Mesenchymal stem cell (in vitro differentiated cells and primary cell): ENCODE results near the gene AHCYL2.

Experiments
- DNase-seq: peaks from one replicate; pipeline ENCODE4 v3.0.0-alpha.2; 2013
- H2AFZ ChIP-seq: one replicate; pipeline ENCODE4 v1.6.1; 2013; ENCODE audit warnings: low read depth, mild to moderate bottlenecking, control low read depth, inconsistent platforms, low read length, moderate library complexity
- H2AK5ac ChIP-seq: 2 replicates; pipeline ENCODE4 v1.6.1; 2013; ENCODE audit warnings: low read length, moderate library complexity, mild to moderate bottlenecking, inconsistent platforms; ENCODE audit not compliant: severe bottlenecking
- H2BK120ac ChIP-seq: one replicate; pipeline ENCODE4 v1.6.1; 2013; ENCODE audit warnings: low read depth, mild to moderate bottlenecking, inconsistent platforms, low read length, moderate library complexity
- H2BK12ac ChIP-seq, 2 experiments: one replicate each; pipeline ENCODE4 v1.6.1; 2013; ENCODE audit warnings: inconsistent platforms in 2 of 2, low read length in 2 of 2, mild to moderate bottlenecking in 2 of 2, moderate library complexity in 2 of 2, control low read depth in 1 of 2
- H2BK15ac ChIP-seq: one replicate; pipeline ENCODE4 v1.6.1; 2013; ENCODE audit warnings: mild to moderate bottlenecking, low read depth, inconsistent platforms; ENCODE audit not compliant: poor library complexity, severe bottlenecking
- H2BK5ac ChIP-seq: 2 replicates; pipeline ENCODE4 v1.6.1; 2013; ENCODE audit warnings: low read depth, mild to moderate bottlenecking, low read length, control low read depth, inconsistent platforms; ENCODE audit not compliant: poor library complexity, severe bottlenecking
- H3K14ac ChIP-seq, 2 experiments: one replicate each; pipeline ENCODE4 v1.6.1; 2013; ENCODE audit warnings: inconsistent platforms in 2 of 2, low read length in 2 of 2, control low read depth in 1 of 2, mild to moderate bottlenecking in 1 of 2, moderate library complexity in 1 of 2
- H3K18ac ChIP-seq, 2 experiments: one replicate each; pipeline ENCODE4 v1.6.1; 2013; ENCODE audit warnings: inconsistent platforms in 2 of 2, low read length in 2 of 2, control low read depth in 1 of 2, low read depth in 1 of 2, mild to moderate bottlenecking in 1 of 2
- H3K23ac ChIP-seq, 2 experiments: one replicate each; pipeline ENCODE4 v1.6.1; 2013; ENCODE audit warnings: inconsistent platforms in 2 of 2, low read length in 2 of 2, mild to moderate bottlenecking in 2 of 2, moderate library complexity in 2 of 2, control low read depth in 1 of 2
- H3K27ac ChIP-seq: 2 replicates; pipeline ENCODE4 v1.5.1; 2013; ENCODE audit warnings: mild to moderate bottlenecking, moderate library complexity, low read length, control low read depth, inconsistent platforms; ENCODE audit not compliant: poor library complexity, severe bottlenecking
- H3K27me3 ChIP-seq, 2 experiments: 2 replicates each; pipeline versions ENCODE4 v1.6.1 to v1.7.0; 2013; ENCODE audit warnings: low read length in 2 of 2, mild to moderate bottlenecking in 2 of 2, moderate library complexity in 2 of 2, control low read depth in 1 of 2, inconsistent platforms in 1 of 2; ENCODE audit not compliant: control insufficient read depth in 1 of 2, insufficient read depth in 1 of 2
- H3K36me3 ChIP-seq, 2 experiments: 2 replicates each; pipeline versions ENCODE4 v1.6.1 to v1.7.0; 2013; ENCODE audit warnings: low read length in 2 of 2, control low read depth in 1 of 2, inconsistent platforms in 1 of 2, low read depth in 1 of 2, mild to moderate bottlenecking in 1 of 2; ENCODE audit not compliant: insufficient read depth in 2 of 2, control insufficient read depth in 1 of 2
- H3K4ac ChIP-seq, 2 experiments: one replicate each; pipeline ENCODE4 v1.6.1; 2013; ENCODE audit warnings: inconsistent platforms in 2 of 2, low read length in 2 of 2, mild to moderate bottlenecking in 2 of 2, moderate library complexity in 2 of 2, control low read depth in 1 of 2, low read depth in 1 of 2
- H3K4me1 ChIP-seq: 2 replicates; pipeline ENCODE4 v1.6.1; 2013; ENCODE audit warnings: low read depth, low read length, control low read depth; ENCODE audit not compliant: control insufficient read depth, insufficient read depth
- H3K4me2 ChIP-seq: 2 replicates; pipeline ENCODE4 v1.6.1; 2013; ENCODE audit warnings: low read length, mild to moderate bottlenecking, inconsistent platforms; ENCODE audit not compliant: poor library complexity, severe bottlenecking
- H3K4me3 ChIP-seq, 2 experiments: 2 replicates each; pipeline versions ENCODE4 v1.5.1 to v1.7.0; 2013; ENCODE audit warnings: low read length in 2 of 2, mild to moderate bottlenecking in 2 of 2, control low read depth in 1 of 2, low read depth in 1 of 2; ENCODE audit not compliant: insufficient read depth in 1 of 2
- H3K79me1 ChIP-seq: replicated peaks from 2 replicates; pipeline ENCODE4 v1.6.1; 2013; ENCODE audit warnings: mild to moderate bottlenecking, control low read depth, low read length, inconsistent platforms; ENCODE audit not compliant: poor library complexity, severe bottlenecking
- H3K9ac ChIP-seq: 2 replicates; pipeline ENCODE4 v1.7.0; 2013; ENCODE audit warnings: mild to moderate bottlenecking, low read length, moderate library complexity
- H3K9me3 ChIP-seq: 2 replicates; pipeline ENCODE4 v1.7.0; 2013; ENCODE audit warnings: mild to moderate bottlenecking, low read length; ENCODE audit not compliant: control insufficient read depth
- H4K8ac ChIP-seq: one replicate; pipeline ENCODE4 v1.6.1; 2013; ENCODE audit warnings: inconsistent platforms, mild to moderate bottlenecking, low read length, moderate library complexity
- H4K91ac ChIP-seq: one replicate; pipeline ENCODE4 v1.6.1; 2013; ENCODE audit warnings: mild to moderate bottlenecking, low read length, inconsistent platforms
- WGBS: methylation state at CpG from one replicate; pipeline ENCODE4 v1.1.7; 2013; ENCODE audit warnings: mixed read lengths; 5-methylcytosine and 5-hydroxymethylcytosine counted together

Gene AHCYL2

GRCh38 chr7:129197771-129198170 is 27.1 kb upstream of the AHCYL2 start:
- Histone ChIP-seq H4K8ac (no peak overlapping the region), H2BK120ac (no peak overlapping the region), H3K23ac (no peak overlapping the region), H3K4me3 (no peak overlapping the region), H3K79me1 (peaks cover 22% of the 10 kb centered on the region), H3K27ac (no peak overlapping the region), H2AFZ (no peak overlapping the region), H4K91ac (no peak overlapping the region), H3K36me3 (peaks cover 0 to 7% of the 10 kb centered on the region in 2 experiments), H2BK15ac (no peak overlapping the region), H2BK5ac (no peak overlapping the region), H2AK5ac (no peak overlapping the region), H3K18ac (no peak overlapping the region), H3K27me3 (no peaks in the 10 kb centered on the region), H2BK12ac (no peak overlapping the region), H3K4me1 (no peaks in the 10 kb centered on the region), H3K4me2 (no peak overlapping the region), H3K9ac (no peak overlapping the region), H3K4ac (no peak overlapping the region), H3K14ac (no peak overlapping the region), H3K9me3 (no peaks in the 10 kb centered on the region)
- no peak for DNase-seq
- WGBS: no CpG with 5 or more reads among the region's 4 CpGs

GRCh38 chr7:129199406-129199805 is 25.4 kb upstream of the AHCYL2 start:
- no peak overlapping the region for H3K4me2 ChIP-seq

DNA sequence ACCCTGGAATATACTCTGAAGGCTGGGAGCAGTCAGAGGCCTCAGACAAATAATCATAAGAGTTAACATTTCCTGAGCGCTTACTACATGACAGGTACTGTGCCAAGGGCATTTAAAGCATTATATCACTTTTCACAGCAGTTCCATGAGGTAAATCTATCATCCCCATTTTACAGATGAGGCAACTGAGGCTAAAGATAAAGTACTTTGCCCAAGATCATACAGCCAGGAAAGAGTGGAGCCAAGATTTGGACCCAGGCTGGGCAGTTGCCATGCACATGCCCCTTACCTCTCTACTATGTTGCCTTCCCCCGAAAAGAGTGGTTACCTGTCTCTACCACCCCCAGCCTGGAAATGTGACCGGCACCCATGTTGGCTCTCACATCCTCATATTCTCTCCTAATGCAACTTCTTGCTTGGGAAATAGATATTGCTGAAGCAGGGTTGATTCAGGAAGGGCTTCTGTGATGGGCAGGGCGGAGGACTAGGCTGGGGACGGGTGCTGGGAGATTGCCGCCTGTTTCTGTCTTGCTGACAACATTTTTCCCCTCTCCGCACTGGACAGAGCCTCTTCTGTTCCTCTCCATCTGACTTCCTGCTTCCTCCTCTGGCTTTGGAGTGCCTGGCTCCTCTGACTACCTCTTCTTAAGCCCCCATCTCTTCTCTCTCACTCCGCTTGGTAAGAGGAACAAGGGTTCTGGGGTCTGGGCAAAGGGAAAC is 22.6 kb upstream of the AHCYL2 start:
- H3K9me3 ChIP-seq: no peaks in the 10 kb centered on the region
- H4K91ac ChIP-seq: no peak overlapping the region
- no peak overlapping the region for H3K4me2 ChIP-seq
- no peak overlapping the region for H2BK120ac ChIP-seq
- no peak overlapping the region for H3K18ac ChIP-seq
- H3K27ac ChIP-seq: no peak overlapping the region
- H3K14ac ChIP-seq: no peak overlapping the region
- H2AFZ ChIP-seq: no peak overlapping the region
- no peak overlapping the region for H3K9ac ChIP-seq
- no peak for DNase-seq
- peaks cover 19% of the 10 kb centered on the region for H3K79me1 ChIP-seq
- H4K8ac ChIP-seq: no peak overlapping the region
- WGBS: 92% methylated on average over 5 of the region's 8 CpGs
- no peak overlapping the region for H2BK12ac ChIP-seq
- H3K27me3 ChIP-seq: no peaks in the 10 kb centered on the region
- peaks cover 0 to 32% of the 10 kb centered on the region in 2 experiments for H3K36me3 ChIP-seq
- no peak overlapping the region for H2AK5ac ChIP-seq
- no peak overlapping the region for H3K4me3 ChIP-seq
- H3K4me1 ChIP-seq: peaks cover 2% of the 10 kb centered on the region
- no peak overlapping the region for H3K4ac ChIP-seq
- no peak overlapping the region for H2BK15ac ChIP-seq
- H3K23ac ChIP-seq: no peak overlapping the region
- H2BK5ac ChIP-seq: no peak overlapping the region

More at GRCh38 chr7:129199406-129199805, 25.4 kb upstream of the AHCYL2 start:
- Histone ChIP-seq H3K4ac (no peak overlapping the region), H3K9me3 (no peaks in the 10 kb centered on the region), H2AFZ (no peak overlapping the region), H2BK120ac (no peak overlapping the region), H3K4me3 (no peak overlapping the region), H3K23ac (no peak overlapping the region), H3K27ac (no peak overlapping the region), H2BK5ac (no peak overlapping the region), H3K36me3 (peaks cover 0 to 10% of the 10 kb centered on the region in 2 experiments), H3K79me1 (peaks cover 21% of the 10 kb centered on the region), H3K4me1 (peaks cover 2% of the 10 kb centered on the region), H3K18ac (no peak overlapping the region), H2BK15ac (no peak overlapping the region), H4K91ac (no peak overlapping the region), H4K8ac (no peak overlapping the region), H2AK5ac (no peak overlapping the region), H3K14ac (no peak overlapping the region), H3K9ac (no peak overlapping the region), H2BK12ac (no peak overlapping the region), H3K27me3 (no peaks in the 10 kb centered on the region)
- 100% methylated on average over 3 of the region's 4 CpGs for WGBS
- no peak for DNase-seq

DNA sequence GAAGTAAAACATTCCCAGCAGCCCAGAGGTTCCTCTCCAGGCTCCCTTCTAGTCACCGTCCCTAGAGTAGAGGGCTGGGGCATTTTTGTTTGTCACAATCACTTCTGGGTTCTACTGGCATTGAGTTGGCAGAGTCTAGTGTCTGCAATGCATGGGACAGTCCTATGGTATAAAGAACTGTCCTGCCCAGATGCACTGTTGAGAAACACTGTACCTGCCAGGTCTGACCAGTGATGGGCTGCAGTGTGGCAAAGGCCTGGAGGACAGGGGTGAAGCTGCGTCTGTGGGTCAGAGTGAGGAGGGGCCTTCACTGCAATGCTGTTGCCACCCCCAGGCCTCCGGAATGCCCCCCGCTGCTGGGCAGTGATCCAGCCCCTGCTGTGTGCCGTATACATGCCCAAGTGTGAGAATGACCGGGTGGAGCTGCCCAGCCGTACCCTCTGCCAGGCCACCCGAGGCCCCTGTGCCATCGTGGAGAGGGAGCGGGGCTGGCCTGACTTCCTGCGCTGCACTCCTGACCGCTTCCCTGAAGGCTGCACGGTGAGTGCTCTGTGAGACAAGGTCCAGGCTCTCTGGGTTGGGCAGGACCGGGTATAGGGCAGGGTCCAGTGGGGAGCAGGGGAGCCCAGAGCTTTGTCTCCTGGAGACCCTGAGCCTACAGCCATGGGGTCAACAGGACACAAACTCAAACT is 21.6 kb upstream of the AHCYL2 start:
- H3K9me3 ChIP-seq: no peaks in the 10 kb centered on the region
- no peak overlapping the region for H3K18ac ChIP-seq
- H3K4me2 ChIP-seq: no peak overlapping the region
- no peak overlapping the region for H4K91ac ChIP-seq
- peaks cover 18% of the 10 kb centered on the region for H3K79me1 ChIP-seq
- H3K4ac ChIP-seq: no peak overlapping the region
- DNase-seq: no peak
- H3K4me1 ChIP-seq: peaks cover 2% of the 10 kb centered on the region
- H2BK5ac ChIP-seq: no peak overlapping the region
- H2AK5ac ChIP-seq: no peak overlapping the region
- no peak overlapping the region for H2BK12ac ChIP-seq
- H2BK15ac ChIP-seq: no peak overlapping the region
- peaks cover 0 to 36% of the 10 kb centered on the region in 2 experiments for H3K36me3 ChIP-seq
- no peak overlapping the region for H2AFZ ChIP-seq
- no peak overlapping the region for H3K9ac ChIP-seq
- no peak overlapping the region for H3K4me3 ChIP-seq
- no peak overlapping the region for H4K8ac ChIP-seq
- H3K27me3 ChIP-seq: no peaks in the 10 kb centered on the region
- 90% methylated on average over 14 of the region's 14 CpGs for WGBS
- no peak overlapping the region for H2BK120ac ChIP-seq
- no peak overlapping the region for H3K14ac ChIP-seq
- no peak overlapping the region for H3K23ac ChIP-seq
- H3K27ac ChIP-seq: no peak overlapping the region
